AG09309 (cell line): ENCODE measurements around the gene CHAF1A.

Source experiments
- DNase-seq: peaks from one replicate; pipeline ENCODE4 v3.0.0-alpha.2; 2010; ENCODE audit warnings: low read depth
- H3K4me3 ChIP-seq: 2 replicates; pipeline ENCODE4 v1.5.1; 2011; ENCODE audit warnings: mild to moderate bottlenecking, low read depth, low read length, moderate library complexity; ENCODE audit not compliant: control insufficient read depth
- CTCF ChIP-seq: IDR thresholded peaks from 2 replicates; pipeline ENCODE4 v1.5.1; 2011; ENCODE audit warnings: mild to moderate bottlenecking, low read depth, low read length, inconsistent platforms; ENCODE audit not compliant: insufficient read depth, control insufficient read depth; ENCODE audit errors: missing control alignments

Gene CHAF1A

DNA sequence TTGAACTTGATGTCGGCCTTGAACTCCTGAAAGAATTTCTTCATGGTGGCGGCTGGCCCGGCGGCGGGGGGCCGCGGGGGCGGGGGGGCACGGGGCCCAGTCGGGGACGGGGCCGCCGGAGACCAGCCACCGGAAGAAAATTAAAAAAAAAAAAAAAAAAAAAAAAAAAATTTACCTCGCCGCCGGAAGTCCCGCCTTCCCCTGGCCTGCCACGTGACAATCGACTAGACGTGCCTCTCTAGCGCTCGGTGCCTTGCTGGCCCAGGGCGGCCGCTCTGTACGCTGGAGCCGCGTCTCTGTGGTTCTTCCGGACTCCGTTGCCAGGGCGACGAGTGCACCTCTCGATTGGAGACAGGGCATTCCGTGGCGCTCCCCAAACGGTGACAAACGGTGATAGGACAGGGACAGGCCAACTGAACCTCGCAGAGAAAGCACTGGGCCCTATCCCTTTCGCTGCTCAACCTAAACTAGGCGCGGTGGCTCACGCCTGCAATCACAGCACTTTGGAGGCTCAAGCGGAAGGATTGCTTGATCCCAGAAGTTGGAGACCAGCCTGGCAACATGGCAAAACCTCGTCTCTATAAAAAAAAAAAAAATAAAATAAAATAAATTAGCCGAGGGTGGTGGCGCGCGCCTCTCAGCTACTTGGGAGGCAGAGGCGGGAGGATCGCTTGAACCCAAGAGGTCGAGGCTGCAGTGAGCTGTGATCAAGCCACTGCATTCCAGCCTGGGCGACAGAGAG is 55.4 kb downstream of the CHAF1A start, which contains the start of gene UBXN6:
UBXN6 (minus strand) TSS at position 141 of the 742 bp plus-strand sequence; CDS start at position 44, 97 bp downstream.
- no peak for TF ChIP-seq CTCF
- H3K4me3 ChIP-seq: peak within 1 kb of the TSS; percentile 97
- peak; percentile 97 for DNase-seq

GRCh38 chr19:4464815-4465581 is 62.6 kb downstream of the CHAF1A start:
- no peak for TF ChIP-seq CTCF
- DNase-seq: no peak
- no peak overlapping the region for H3K4me3 ChIP-seq

- DNase-seq: no peak
- no peak for TF ChIP-seq CTCF
- H3K4me3 ChIP-seq: no peak overlapping the region
Observed at GRCh38 chr19:4467835-4468234, 65.4 kb downstream of the CHAF1A start.

DNA sequence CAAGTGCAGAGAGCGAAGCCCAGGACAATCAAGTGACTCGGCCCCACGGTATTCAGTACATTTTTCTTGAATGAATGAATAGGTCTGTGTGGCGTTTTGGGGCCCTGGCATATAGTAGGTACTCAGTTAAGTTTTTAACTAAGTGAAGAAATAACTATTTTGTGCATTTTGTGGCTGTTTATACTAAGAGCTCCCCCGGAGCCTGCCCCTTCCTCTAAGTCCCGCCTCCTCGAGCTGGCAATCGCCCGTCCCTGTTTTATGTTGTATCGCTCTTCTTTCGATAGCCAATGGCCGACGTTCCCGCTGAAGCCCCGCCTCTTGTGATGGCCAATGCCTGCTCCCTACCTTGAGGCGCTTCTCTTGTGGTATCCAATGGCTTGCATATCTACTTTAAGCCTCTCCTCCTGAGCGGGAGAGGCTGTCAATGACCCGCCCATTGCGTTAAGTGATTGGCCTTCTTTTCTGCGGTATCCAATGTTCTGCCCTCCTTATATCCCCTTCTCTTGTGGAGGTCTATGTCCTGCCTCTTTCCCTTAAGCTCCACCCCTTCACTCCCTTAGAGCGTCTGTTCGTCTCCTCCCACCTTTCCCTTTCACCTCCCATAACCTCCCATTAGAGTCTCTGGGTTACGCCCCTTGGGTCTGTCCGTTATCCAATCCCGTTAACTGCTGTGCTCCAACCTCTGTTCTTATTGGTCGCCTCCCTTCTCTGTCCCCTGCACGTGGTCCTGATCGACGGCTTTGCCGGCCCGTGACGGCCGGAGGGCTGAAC is 69.1 kb downstream of the CHAF1A start:
- TF ChIP-seq CTCF: no peak
- peak; percentile 100 for DNase-seq
- H3K4me3 ChIP-seq: peak overlapping the region; percentile 57

DNA sequence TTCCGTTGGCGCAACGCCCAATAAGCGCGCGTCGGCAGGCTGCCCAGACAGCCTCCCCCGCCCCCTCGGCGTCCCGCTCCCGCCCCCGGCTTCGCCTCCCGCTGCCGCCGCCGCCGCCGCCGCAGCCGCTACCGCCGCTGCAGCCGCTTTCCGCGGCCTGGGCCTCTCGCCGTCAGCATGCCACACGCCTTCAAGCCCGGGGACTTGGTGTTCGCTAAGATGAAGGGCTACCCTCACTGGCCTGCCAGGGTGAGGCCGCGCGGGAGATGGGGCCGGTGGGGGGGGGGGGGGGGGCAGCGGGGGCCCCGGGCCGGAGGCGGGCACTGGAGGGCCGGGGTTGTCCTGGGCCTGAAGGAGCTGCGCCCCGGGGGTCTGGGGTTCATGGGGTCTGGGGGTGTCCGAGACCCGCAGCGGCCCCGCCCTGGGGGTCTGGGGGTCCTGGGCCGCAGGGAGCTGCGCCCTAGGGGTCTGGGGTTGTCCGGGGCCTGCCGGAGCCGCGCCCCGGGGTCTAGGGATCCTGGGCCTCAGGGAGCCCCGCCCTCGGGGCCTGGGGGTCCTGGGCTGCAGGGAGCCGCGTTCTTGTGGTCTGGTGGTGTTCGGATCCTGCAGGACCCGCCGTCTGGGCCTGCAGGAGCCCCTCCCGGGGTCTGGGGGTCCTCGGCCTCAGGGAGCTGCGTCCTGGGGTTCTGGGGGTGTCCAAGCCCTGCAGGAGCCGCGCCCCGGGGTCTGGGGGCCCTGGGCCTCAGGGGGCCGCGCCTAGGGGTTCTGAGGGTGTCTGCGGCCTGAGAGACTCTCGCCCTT is 69.9 kb downstream of the CHAF1A start, which contains the start of gene HDGFL2:
HDGFL2 (plus strand) TSS at position 124 of the 801 bp plus-strand sequence; CDS start at position 178, 54 bp downstream.
- peak within 1 kb of the TSS; percentile 78 for H3K4me3 ChIP-seq
- no peak for TF ChIP-seq CTCF
- no peak for DNase-seq
